ENCODE data around the gene SYT1. TPM values are rescaled to one million over a fixed set of nuclear protein-coding genes. Genes with fewer than 3 reads are reported as not detected.

The SYT1 gene
- total and polyA plus RNA-seq, 7 donors: 2.8 to 20.0 (median 10.6) TPM; not detected in 1

DNA sequence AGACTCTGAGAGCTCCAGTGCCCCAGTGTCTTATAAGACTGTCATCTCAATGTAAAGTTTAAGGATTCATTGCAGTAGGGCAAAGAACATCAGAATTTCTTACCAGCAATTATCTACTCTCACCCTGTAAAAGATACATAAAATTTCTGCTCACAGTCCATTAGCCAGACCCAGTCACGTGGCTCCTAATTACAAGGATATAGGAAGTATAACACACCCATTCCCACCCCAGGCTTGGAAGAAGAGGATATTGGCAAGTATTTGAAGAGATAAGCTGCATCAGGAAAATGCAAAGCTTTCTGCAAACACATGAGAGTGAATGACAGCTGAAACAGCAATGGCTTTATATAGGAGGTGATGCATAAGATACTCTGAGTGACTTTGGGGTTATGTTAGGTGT, 14.3 kb downstream of the SYT1 start:
- no peak overlapping the region for H3K27ac ChIP-seq
- intact Hi-C loops (cut with DNase I): no loop called here
- DNase-seq: no peak
- no peak for TF ChIP-seq EP300 (IDR thresholded peaks at IDR 0.05)
- no peak for TF ChIP-seq POLR2AphosphoS5 (IDR thresholded peaks at IDR 0.05)
- TF ChIP-seq, protein P1, sequence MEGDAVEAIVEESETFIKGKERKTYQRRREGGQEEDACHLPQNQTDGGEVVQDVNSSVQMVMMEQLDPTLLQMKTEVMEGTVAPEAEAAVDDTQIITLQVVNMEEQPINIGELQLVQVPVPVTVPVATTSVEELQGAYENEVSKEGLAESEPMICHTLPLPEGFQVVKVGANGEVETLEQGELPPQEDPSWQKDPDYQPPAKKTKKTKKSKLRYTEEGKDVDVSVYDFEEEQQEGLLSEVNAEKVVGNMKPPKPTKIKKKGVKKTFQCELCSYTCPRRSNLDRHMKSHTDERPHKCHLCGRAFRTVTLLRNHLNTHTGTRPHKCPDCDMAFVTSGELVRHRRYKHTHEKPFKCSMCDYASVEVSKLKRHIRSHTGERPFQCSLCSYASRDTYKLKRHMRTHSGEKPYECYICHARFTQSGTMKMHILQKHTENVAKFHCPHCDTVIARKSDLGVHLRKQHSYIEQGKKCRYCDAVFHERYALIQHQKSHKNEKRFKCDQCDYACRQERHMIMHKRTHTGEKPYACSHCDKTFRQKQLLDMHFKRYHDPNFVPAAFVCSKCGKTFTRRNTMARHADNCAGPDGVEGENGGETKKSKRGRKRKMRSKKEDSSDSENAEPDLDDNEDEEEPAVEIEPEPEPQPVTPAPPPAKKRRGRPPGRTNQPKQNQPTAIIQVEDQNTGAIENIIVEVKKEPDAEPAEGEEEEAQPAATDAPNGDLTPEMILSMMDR (IDR thresholded peaks at IDR 0.05): no peak
- no peak for TF ChIP-seq POLR2A (IDR thresholded peaks at IDR 0.05)
- H3K4me1 ChIP-seq: no peaks in the 10 kb centered on the region
- H3K27me3 ChIP-seq: no peaks in the 10 kb centered on the region
- WGBS, 2 donors: 13 to 54% methylated on average over 1 of the region's 1 CpG
- no peaks in the 10 kb centered on the region for H3K36me3 ChIP-seq
- no peak overlapping the region for H3K4me3 ChIP-seq
- no peaks in the 10 kb centered on the region for H3K9me3 ChIP-seq

- no peaks in the 10 kb centered on the region for H3K36me3 ChIP-seq
- no peak overlapping the region for H3K4me3 ChIP-seq
- TF ChIP-seq EP300 (IDR thresholded peaks at IDR 0.05): no peak
- no peak for TF ChIP-seq POLR2A (IDR thresholded peaks at IDR 0.05)
- TF ChIP-seq, protein P1 (IDR thresholded peaks at IDR 0.05): no peak
- no peaks in the 10 kb centered on the region for H3K27me3 ChIP-seq
- no peaks in the 10 kb centered on the region for H3K4me1 ChIP-seq
- H3K27ac ChIP-seq: no peak overlapping the region
- H3K9me3 ChIP-seq: no peaks in the 10 kb centered on the region
- no peak for DNase-seq
- intact Hi-C loops (cut with DNase I): no loop called here
Measured at GRCh38 chr12:78880078-78880477, 15.5 kb downstream of the SYT1 start.

- H3K4me3 ChIP-seq: no peak overlapping the region
- no peaks in the 10 kb centered on the region for H3K4me1 ChIP-seq
- intact Hi-C loops (cut with DNase I): no loop called here
- no peaks in the 10 kb centered on the region for H3K9me3 ChIP-seq
- no peak overlapping the region for H3K27ac ChIP-seq
- TF ChIP-seq POLR2AphosphoS5 (IDR thresholded peaks at IDR 0.05): no peak
- TF ChIP-seq, protein P1 (IDR thresholded peaks at IDR 0.05): no peak
- no peak for TF ChIP-seq EP300 (IDR thresholded peaks at IDR 0.05)
- no peak for TF ChIP-seq POLR2A (IDR thresholded peaks at IDR 0.05)
- H3K27me3 ChIP-seq: no peaks in the 10 kb centered on the region
- H3K36me3 ChIP-seq: no peaks in the 10 kb centered on the region
- no peak for DNase-seq
- 87 to 91% methylated on average over 2 of the region's 2 CpGs for WGBS, 2 donors
Measured at GRCh38 chr12:78881685-78882084, 17.1 kb downstream of the SYT1 start.

- no peak for DNase-seq
- H3K36me3 ChIP-seq: no peaks in the 10 kb centered on the region
- no peaks in the 10 kb centered on the region for H3K9me3 ChIP-seq
- intact Hi-C loops (cut with DNase I): no loop called here
- H3K4me1 ChIP-seq: no peaks in the 10 kb centered on the region
- no peak for TF ChIP-seq POLR2A (IDR thresholded peaks at IDR 0.05)
- TF ChIP-seq, protein P1 (IDR thresholded peaks at IDR 0.05): no peak
- TF ChIP-seq EP300 (IDR thresholded peaks at IDR 0.05): no peak
- TF ChIP-seq POLR2AphosphoS5 (IDR thresholded peaks at IDR 0.05): no peak
- H3K27me3 ChIP-seq: no peaks in the 10 kb centered on the region
- 58 to 73% methylated on average over 2 of the region's 2 CpGs for WGBS, 2 donors
- no peak overlapping the region for H3K4me3 ChIP-seq
- H3K27ac ChIP-seq: no peak overlapping the region
Measured at GRCh38 chr12:78885466-78885865, 20.9 kb downstream of the SYT1 start.

GRCh38 chr12:78886719-78887407, 22.3 kb downstream of the SYT1 start:
- Histone ChIP-seq H3K27ac (no peak overlapping the region), H3K4me1 (no peaks in the 10 kb centered on the region), H3K9me3 (no peaks in the 10 kb centered on the region), H3K36me3 (no peaks in the 10 kb centered on the region), H3K27me3 (no peaks in the 10 kb centered on the region), H3K4me3 (no peak overlapping the region)
- TF ChIP-seq EP300 (IDR thresholded peaks at IDR 0.05) (no peak), POLR2AphosphoS5 (IDR thresholded peaks at IDR 0.05) (no peak), POLR2A (IDR thresholded peaks at IDR 0.05) (no peak)
- TF ChIP-seq, protein P1 (IDR thresholded peaks at IDR 0.05): no peak
- no peak for DNase-seq
- WGBS, 2 donors: 83 to 85% methylated on average over 7 of the region's 7 CpGs
- intact Hi-C loops (cut with DNase I): no loop called here

Measured in sigmoid colon (tissue), 7 donors.